DND-41 (cell line): ENCODE results near the gene GPI.

Experiments used
- CTCF ChIP-seq: IDR thresholded peaks from 2 replicates; pipeline ENCODE4 v1.5.1; 2012; ENCODE audit warnings: borderline replicate concordance, low read length, moderate library complexity, mild to moderate bottlenecking; ENCODE audit not compliant: poor library complexity, severe bottlenecking; ENCODE audit errors: extremely low read depth
- EZH2 ChIP-seq: IDR thresholded peaks from 3 replicates; pipeline ENCODE4 v1.6.1; 2012; ENCODE audit warnings: borderline replicate concordance, low read depth, mild to moderate bottlenecking, moderate library complexity, low read length, inconsistent platforms; ENCODE audit not compliant: severe bottlenecking

GRCh38 chr19:34319785-34320184 lies 45.2 kb upstream of the GPI start:
- TF ChIP-seq CTCF (no peak), EZH2 (no peak)
